Esophagus mucosa (tissue), 1 donor: ENCODE data around the gene FMNL3. TPM values are rescaled to one million over a fixed set of nuclear protein-coding genes. Genes with fewer than 3 reads are reported as not detected.

Experiments
- ATAC-seq: fragments of 200-7000 bp; cut with Tn5 transposase; one replicate; pipeline ENCODE4 v1.9.1; 2020
- total RNA-seq: library from RNA; stranded (reverse); gene quantifications from one replicate; pipeline ENCODE4 v1.2.4, GENCODE V29; 2023
- donor health status: DM: yes; HTN: yes; CAD: no.

Gene FMNL3
- total RNA-seq, 1 donor from 2014 or later, result 3.0 TPM

DNA sequence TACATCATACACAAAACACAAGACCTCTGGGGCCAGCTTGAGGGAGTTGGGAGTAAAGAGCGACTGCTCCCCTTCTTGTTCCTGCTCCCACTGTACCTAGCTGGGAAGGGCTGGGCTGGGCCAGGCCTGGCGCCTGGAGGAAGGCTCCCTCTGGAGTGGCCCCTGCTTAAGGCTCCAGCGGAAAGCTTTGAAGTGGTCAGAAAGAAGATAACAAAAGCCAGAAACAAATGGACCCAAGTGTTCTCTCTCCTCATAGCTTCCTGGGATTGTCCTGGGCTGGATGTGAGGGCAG lies 58.5 kb downstream of the FMNL3 start:
- ATAC-seq, result no peak

DNA sequence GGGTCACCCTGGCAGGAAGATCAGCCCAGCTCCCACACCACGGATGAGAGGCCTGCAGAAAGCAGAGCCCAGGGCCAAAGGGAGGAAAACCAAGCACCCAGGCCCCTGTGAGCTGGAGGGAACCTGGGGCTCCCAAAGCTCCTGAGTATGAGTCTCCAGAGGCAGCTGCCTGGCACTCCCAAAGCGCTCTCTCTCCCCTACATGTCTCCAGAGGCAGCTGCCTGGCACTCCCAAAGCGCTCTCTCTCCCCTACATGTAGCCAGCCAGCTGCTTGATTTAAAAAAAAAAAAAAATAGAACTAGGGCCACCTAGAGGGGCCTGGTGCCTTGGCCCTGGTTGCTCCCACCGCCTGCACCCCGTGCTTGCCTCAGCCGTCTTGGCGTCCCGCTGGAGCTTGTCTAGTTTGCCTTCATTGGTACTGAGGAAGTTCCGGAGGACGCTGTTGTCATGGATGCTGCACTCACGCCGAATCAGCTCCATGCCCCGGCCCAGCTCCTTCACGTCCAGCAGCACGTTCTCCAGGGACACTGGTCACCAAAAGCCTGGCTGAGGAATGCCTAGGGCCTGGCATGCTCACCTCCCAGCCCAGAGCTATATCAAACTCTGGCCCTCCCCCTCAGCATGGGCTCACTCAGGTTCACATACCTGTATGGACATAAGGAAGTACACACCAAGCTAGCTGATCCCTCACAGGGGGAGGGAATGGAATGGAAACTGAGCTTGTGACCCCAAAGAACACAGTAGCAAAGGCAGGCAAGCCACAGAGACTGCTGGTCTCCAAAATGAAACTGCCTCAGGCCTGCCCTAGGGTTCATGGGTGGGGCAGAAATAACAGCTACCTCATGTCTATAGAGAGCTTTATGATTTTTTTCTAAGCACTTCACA lies 59.1 kb downstream of the FMNL3 start:
- no peak for ATAC-seq

DNA sequence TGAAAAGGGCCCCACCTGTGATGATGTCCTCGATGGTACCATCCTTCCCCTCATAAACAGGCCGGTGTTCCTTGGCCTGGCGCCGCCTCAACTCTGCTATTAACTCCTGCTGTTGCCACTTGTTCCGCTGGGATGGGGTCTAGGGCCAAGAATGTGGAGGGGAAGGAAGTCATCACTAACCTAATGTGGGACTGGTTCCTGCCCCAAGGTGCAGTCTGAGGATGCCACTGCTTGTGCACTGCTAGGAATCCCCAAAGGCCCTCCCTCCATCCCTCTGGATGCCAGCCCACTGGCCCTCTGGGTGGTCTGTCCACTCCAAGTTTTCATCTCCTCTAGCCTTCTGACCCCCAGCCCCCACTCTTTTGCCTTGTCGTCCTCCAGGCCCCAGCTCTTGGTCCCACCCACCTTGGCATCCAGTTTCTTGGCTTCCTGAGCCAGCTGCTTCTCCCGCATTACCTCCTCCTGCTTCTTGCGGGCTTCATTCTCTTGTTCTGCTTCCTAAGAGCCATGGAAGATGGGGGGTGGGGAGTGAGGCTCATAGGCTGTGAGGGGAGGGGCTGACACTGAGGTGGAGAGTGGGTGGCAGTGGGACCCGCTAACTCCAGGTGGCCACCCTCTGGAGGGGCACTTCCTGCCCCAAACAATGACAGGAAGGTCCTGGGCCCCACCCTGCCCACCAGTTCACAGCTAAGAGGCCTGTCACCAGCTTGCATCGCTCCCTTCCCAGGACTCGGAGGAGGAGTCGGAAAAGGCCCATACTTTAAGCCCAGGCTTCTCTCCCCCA lies 60.1 kb downstream of the FMNL3 start:
- ATAC-seq, result no peak

GRCh38 chr12:49646331-49646830 lies 60.8 kb downstream of the FMNL3 start:
- ATAC-seq, result no peak

GRCh38 chr12:49645146-49646039 lies 61.8 kb downstream of the FMNL3 start:
- ATAC-seq, result no peak

GRCh38 chr12:49644620-49644994 lies 62.6 kb downstream of the FMNL3 start:
- peak; percentile 54 for ATAC-seq

- peak; percentile 70 for ATAC-seq
These were observed 63.1 kb downstream of the FMNL3 start for GRCh38 chr12:49643961-49644619.

DNA sequence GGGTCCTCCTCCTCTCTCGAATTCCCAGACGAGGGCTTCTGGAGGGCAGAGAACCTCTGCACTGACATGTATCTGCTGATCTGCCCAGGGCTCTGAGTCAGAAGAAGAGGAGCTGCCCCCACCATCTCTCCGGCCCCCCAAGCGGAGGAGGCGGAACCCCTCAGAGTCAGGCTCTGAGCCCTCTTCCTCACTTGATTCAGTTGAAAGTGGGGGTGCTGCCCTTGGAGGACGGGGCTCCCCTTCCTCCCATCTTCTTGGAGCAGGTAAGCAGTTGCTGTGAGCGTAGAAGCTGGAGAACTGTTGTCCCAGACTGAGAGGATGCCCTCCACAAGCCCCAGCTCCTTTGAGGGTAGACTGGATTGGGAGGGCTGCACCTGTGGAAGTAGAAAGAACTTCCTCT lies 64.1 kb downstream of the FMNL3 start:
- no peak for ATAC-seq

GRCh38 chr12:49642370-49642802 lies 64.8 kb downstream of the FMNL3 start:
- ATAC-seq, result peak; percentile 85

DNA sequence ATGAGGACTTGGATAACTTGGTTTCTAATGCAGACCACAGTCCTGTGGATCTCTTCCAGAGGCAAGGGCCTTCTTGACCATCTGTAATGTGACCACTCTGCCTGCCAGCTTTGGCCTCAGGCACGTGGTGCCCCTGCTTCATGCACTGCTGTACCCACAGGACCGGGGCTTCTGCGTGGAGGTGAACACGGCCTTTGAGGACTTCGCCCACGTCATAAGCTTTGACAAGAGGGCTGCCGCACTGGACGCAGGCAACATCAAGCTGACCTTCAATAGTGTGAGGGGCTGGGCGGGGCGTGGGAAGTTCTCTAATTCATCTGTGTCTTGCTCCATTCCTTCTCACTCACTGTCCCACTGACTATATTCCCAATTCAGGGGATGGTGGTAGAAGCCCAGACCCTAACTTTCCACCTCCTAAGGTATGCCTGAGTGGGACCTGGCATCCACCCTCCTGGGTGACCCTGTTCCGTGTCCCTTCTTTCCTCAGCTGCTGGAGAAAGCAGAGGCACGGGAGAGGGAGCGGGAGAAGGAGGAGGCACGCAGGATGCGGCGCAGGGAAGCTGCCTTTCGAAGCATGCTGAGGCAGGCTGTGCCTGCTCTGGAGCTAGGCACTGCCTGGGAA lies 65.3 kb downstream of the FMNL3 start:
- no peak for ATAC-seq

DNA sequence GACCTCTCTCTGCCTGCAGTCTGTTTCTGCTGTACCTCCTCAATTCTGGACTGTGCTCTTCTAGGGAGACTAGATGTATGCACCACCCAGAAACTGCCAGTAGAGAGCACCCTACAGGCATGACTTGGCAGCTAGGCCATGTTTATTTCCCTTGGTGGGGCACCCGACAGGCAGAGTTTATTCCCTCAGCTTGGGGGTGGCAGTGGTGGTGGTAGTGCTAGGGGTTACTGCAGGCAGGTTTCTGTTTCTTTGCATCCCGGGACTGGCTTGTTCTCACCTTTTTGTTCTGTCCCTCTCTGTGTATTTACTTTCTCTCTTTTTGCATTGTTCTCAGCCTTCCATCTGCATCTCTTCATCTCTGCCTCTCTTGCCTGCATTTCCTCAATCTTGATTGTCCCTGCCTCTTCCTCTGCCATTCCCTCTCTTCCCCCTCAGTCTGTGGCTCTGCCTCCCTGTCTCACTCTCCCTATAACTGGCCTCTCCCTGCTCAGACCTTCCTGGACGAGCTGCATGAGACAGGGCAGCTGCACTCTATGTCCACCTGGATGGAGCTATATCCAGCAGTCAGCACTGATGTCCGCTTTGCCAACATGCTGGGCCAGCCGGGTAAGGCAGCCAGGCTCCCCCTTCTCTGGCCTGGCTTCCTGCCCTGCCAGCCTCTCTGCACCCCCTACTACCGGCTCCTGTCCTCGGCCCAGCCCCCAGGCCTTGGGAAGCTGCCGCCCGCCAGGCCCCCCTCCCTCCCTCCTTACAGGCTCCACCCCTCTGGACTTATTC lies 70.0 kb downstream of the FMNL3 start:
- ATAC-seq, result peak; percentile 77

- ATAC-seq, result no peak
These were observed 70.6 kb downstream of the FMNL3 start for GRCh38 chr12:49636574-49636973.

GRCh38 chr12:49635656-49636055 lies 71.5 kb downstream of the FMNL3 start:
- ATAC-seq, result no peak

DNA sequence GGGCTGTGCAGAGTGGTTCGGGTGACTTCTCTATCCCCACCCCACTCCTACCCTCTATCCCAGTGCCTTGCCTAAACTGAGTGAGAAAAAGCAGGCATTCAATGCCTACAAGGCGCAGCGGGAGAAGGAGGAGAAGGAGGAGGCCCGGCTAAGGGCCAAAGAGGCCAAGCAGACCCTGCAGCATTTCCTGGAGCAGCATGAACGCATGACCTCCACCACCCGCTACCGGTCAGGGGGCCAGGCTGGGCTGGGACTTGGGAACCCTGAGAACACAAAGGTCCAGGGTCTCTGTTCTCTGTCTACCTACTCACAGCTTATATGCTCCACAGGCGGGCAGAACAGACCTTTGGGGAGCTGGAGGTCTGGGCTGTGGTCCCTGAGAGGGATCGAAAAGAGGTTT lies 72.2 kb downstream of the FMNL3 start:
- ATAC-seq, result no peak

DNA sequence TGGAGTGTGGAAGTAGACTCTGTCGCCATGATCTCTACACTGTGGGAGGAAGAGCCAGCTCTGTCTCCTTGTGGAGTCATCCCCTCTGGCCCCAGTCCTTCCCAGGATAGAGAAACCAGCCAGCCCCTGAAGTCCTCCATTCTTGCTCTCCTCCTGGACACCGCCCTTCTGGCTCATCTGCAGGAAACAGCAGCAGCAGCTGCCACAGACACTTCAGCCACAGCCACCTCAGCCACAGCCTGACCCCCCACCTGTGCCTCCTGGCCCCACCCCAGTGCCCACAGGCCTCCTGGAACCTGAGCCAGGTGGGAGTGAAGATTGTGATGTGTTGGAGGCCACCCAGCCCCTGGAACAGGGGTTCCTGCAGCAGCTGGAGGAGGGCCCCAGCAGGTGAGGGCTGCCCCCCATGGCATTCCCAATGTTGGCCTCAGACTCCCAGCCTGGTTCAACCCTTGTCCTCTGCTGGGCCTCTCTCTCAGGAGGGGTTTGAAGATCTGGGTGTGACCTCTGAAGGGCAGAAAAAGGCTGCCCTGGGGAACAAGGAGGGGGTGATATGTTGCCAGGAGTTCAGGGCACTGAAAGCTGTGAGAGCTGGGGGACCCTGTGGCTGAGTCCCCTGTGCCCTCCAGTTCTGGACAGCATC lies 73.4 kb downstream of the FMNL3 start:
- ATAC-seq, result no peak

GRCh38 chr12:49632986-49633702 lies 74.1 kb downstream of the FMNL3 start:
- ATAC-seq, result no peak

DNA sequence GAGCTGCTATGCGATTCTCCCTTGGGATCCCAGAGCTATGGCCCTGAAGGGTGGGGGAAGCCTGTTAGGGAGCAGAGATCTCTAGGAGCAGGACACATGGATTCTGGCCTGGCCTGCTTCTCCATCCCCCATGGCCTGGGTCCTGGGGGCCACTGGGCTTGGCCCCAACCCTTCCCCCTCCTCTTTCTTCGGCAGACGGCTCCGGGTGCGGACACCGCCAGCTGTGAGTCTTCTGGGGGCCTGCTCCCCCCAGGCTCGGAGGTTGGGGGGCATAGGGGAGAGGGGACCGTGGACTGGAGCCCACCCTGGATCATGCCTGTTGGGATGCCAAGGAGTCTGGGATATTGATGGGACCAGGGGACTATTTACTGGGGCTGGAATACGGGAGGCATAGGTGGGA lies 74.8 kb downstream of the FMNL3 start:
- no peak for ATAC-seq

GRCh38 chr12:49631336-49631907 lies 75.8 kb downstream of the FMNL3 start:
- no peak for ATAC-seq

- ATAC-seq, result no peak
These were observed 79.3 kb downstream of the FMNL3 start for GRCh38 chr12:49627752-49628360.
